K562 (cell line): ENCODE measurements around the gene PDZD2.

Source experiments
- ADNP ChIP-seq: fragments of 200-800 bp; sonication (Bioruptor generic); IDR thresholded peaks from 2 replicates; pipeline ENCODE4 v1.6.1; 2016; ENCODE audit warnings: missing genetic modification characterization, missing compliant biosample characterization
- CTCF ChIP-seq, 3 experiments: IDR thresholded peaks in 2 of 3; conservative IDR thresholded peaks in 1 of 3; 2 replicates each; pipeline ENCODE4 v1.5.1; 2011 to 2012; ENCODE audit warnings: low read length in 3 of 3, mild to moderate bottlenecking in 3 of 3, control low read depth in 2 of 3, improper control_type of control experiment in 1 of 3, inconsistent platforms in 1 of 3, low read depth in 1 of 3, mixed read lengths in 1 of 3, moderate library complexity in 1 of 3; ENCODE audit not compliant: insufficient read depth in 2 of 3
- ETV5 ChIP-seq: sonication (generic); formaldehyde crosslinking; IDR thresholded peaks from 2 replicates; pipeline ENCODE4 v1.4.0; 2020; ENCODE audit warnings: low read depth, mild to moderate bottlenecking, missing genetic modification reagents
- FOS ChIP-seq: IDR thresholded peaks from 3 replicates; pipeline ENCODE4 v1.6.1; 2011; ENCODE audit not compliant: insufficient read length; ENCODE audit errors: extremely low read depth
- FOXM1 ChIP-seq, 2 experiments: fragments of 450-650 bp in 1 of 2; sonication (generic) in 1 of 2; formaldehyde crosslinking in 1 of 2; IDR thresholded peaks; 2 replicates each; pipeline versions ENCODE4 v1.6.1 to v1.9.0; 2017 to 2022; ENCODE audit warnings: low read depth in 2 of 2, mild to moderate bottlenecking in 2 of 2, missing genetic modification reagents in 1 of 2, moderate library complexity in 1 of 2
- HMGXB4 ChIP-seq: sonication (generic); formaldehyde crosslinking; IDR thresholded peaks from 2 replicates; pipeline ENCODE4 v1.8.1; 2023; ENCODE audit warnings: mild to moderate bottlenecking, missing genetic modification reagents
- HNRNPK ChIP-seq: fragments of 200-400 bp; formaldehyde crosslinking; IDR thresholded peaks from one replicate; pipeline ENCODE4 v1.6.1; 2018; ENCODE audit warnings: mild to moderate bottlenecking, low read depth, low read length; ENCODE audit not compliant: poor library complexity, severe bottlenecking
- NFE2L1 ChIP-seq: fragments of 450-650 bp; IDR thresholded peaks from 2 replicates; pipeline ENCODE4 v1.6.1; 2016; ENCODE audit warnings: missing genetic modification characterization, low read depth, mild to moderate bottlenecking, missing compliant biosample characterization, moderate library complexity, borderline replicate concordance
- POLR2A ChIP-seq: fragments of 450-650 bp; conservative IDR thresholded peaks from 2 replicates; pipeline ENCODE4 v1.6.1; 2016
- SP1 ChIP-seq: sonication (generic); formaldehyde crosslinking; IDR thresholded peaks from 2 replicates; pipeline ENCODE4 v1.8.1; 2022; ENCODE audit warnings: mild to moderate bottlenecking, missing genetic modification reagents
- ZBTB49 ChIP-seq: sonication (generic); formaldehyde crosslinking; IDR thresholded peaks from 2 replicates; pipeline ENCODE4 v1.8.0; 2022; ENCODE audit warnings: missing genetic modification reagents, mild to moderate bottlenecking, borderline replicate concordance
- ZNF197 ChIP-seq: fragments of 200-800 bp; sonication (Bioruptor generic); IDR thresholded peaks from 2 replicates; pipeline ENCODE4 v1.6.1; 2016; ENCODE audit warnings: low read depth, missing genetic modification characterization, missing compliant biosample characterization
- ZNF41 ChIP-seq: fragments of 250-450 bp; sonication (Bioruptor Pico); conservative IDR thresholded peaks from 2 replicates; pipeline ENCODE4 v1.4.0; 2020; ENCODE audit warnings: mild to moderate bottlenecking
- ZNF583 ChIP-seq: fragments of 250-450 bp; sonication (Bioruptor Pico); IDR thresholded peaks from 2 replicates; pipeline ENCODE4 v1.4.0; 2020

- no peak for TF ChIP-seq SP1
- no peak for TF ChIP-seq FOS
- no peak for TF ChIP-seq NFE2L1 (tag)
- TF ChIP-seq ZBTB49 (CRISPR knock-in tag), result no peak
- TF ChIP-seq FOXM1 (IDR thresholded peaks at IDR 0.05; ENCODE audit: low read depth), result no peak
- no peak for TF ChIP-seq FOXM1 (CRISPR knock-in tag; IDR thresholded peaks at IDR 0.05; ENCODE audit: low read depth)
- no peak for TF ChIP-seq ADNP (tag)
- TF ChIP-seq ZNF41, result no peak
- TF ChIP-seq CTCF (IDR thresholded peaks at IDR 0.05 in 2 of 3, conservative IDR thresholded peaks at IDR 0.05 in 1 of 3; ENCODE audit: insufficient read depth in 2 of 3, low read depth in 1 of 3, low read length in 3 of 3), result no peak
- TF ChIP-seq ETV5 (CRISPR knock-in tag), result no peak
- TF ChIP-seq ZNF583 (CRISPR knock-in tag), result no peak
- no peak for TF ChIP-seq POLR2A
- TF ChIP-seq ZNF197 (CRISPR knock-in tag), result no peak
- TF ChIP-seq HMGXB4 (CRISPR knock-in tag), result no peak
- no peak for TF ChIP-seq HNRNPK
Observed at GRCh38 chr5:31986101-31986500, 347.2 kb downstream of the PDZD2 start.
